ENCODE measurements around the gene BTBD6. TPM values are rescaled to one million over a fixed set of nuclear protein-coding genes. Genes with fewer than 3 reads are reported as not detected.

BTBD6 gene
- 10 to 100 TPM; 18.8 to 29.3 (median 26.3) TPM for total RNA-seq

- Histone ChIP-seq H3K27ac (peak within 1 kb of the TSS; percentile 64 to 74), H3K4me3 (peak within 1 kb of the TSS; percentile 41 to 72 (median 52)), H3K4me1 (replicated peaks in 1 of 2) (peaks cover 15 to 17% of the 10 kb centered on the region in 2 donors)
- WGBS, 10 experiments: 0 to 4% (median 0%) methylated on average over 4 to 6 of the region's 130 CpGs; no CpG with 5 or more reads in 7 of the 10 experiments
- in situ Hi-C loops (cut with MboI; ENCODE audit: low pct_unique_long_range_greater_than_20kb in 2 of 9, low sequenced_read_pairs in 9 of 9, unreplicated experiment in 9 of 9): no loop called here
- ATAC-seq (replicated peaks in 6 of 8): peak; percentile 87 to 95 (median 90)
Observed at GRCh38 chr14:105248368-105249181, at the start of gene BTBD6. BTBD6 (plus strand) TSS chr14:105248533; CDS start chr14:105248712, 179 bp downstream.

GRCh38 chr14:105198588-105198987, 49.7 kb upstream of the BTBD6 start:
- H3K4me1 ChIP-seq (replicated peaks in 1 of 2): peaks cover 50 to 68% of the 10 kb centered on the region in 2 donors
- no peak for ATAC-seq (replicated peaks in 6 of 8)
- in situ Hi-C loops (cut with MboI; ENCODE audit: low pct_unique_long_range_greater_than_20kb in 2 of 9, low sequenced_read_pairs in 9 of 9, unreplicated experiment in 9 of 9): loop anchor here in 1 of 9 experiments (25.0 kb wide), 1 partner anchor 111 kb away; no protein-coding TSS in a partner anchor

GRCh38 chr14:105199093-105199492, 49.2 kb upstream of the BTBD6 start:
- peaks cover 51 to 66% of the 10 kb centered on the region in 2 donors for H3K4me1 ChIP-seq (replicated peaks in 1 of 2)
- 79 to 83% methylated on average over 3 to 4 of the region's 18 CpGs; no CpG with 5 or more reads in 8 of the 10 experiments for WGBS, 10 experiments
- in situ Hi-C loops (cut with MboI; ENCODE audit: low pct_unique_long_range_greater_than_20kb in 2 of 9, low sequenced_read_pairs in 9 of 9, unreplicated experiment in 9 of 9): loop anchor here in 1 of 9 experiments (25.0 kb wide), 1 partner anchor 112 kb away; no protein-coding TSS in a partner anchor
- no peak overlapping the region for H3K4me3 ChIP-seq
- H3K27ac ChIP-seq: no peak overlapping the region
- ATAC-seq (replicated peaks in 6 of 8): no peak

More at GRCh38 chr14:105198588-105198987, 49.7 kb upstream of the BTBD6 start:
- H3K27ac ChIP-seq: no peak overlapping the region
- WGBS, 10 experiments: 80 to 100% methylated on average over 1 of the region's 4 CpGs; no CpG with 5 or more reads in 8 of the 10 experiments
- H3K4me3 ChIP-seq: no peak overlapping the region

- Histone ChIP-seq H3K4me1 (replicated peaks in 1 of 2) (peaks cover 51 to 57% of the 10 kb centered on the region in 2 donors), H3K4me3 (no peak overlapping the region), H3K27ac (no peak overlapping the region)
- in situ Hi-C loops (cut with MboI; ENCODE audit: low pct_unique_long_range_greater_than_20kb in 2 of 9, low sequenced_read_pairs in 9 of 9, unreplicated experiment in 9 of 9): loop anchor here in 1 of 9 experiments (25.0 kb wide), 1 partner anchor 162 kb away; no protein-coding TSS in a partner anchor
- ATAC-seq (replicated peaks in 6 of 8): no peak
- WGBS, 10 experiments: 60 to 96% methylated on average over 1 to 3 of the region's 10 CpGs; no CpG with 5 or more reads in 8 of the 10 experiments
Observed at GRCh38 chr14:105200074-105200473, 48.3 kb upstream of the BTBD6 start.

- 80 to 82% methylated on average over 3 to 6 of the region's 16 CpGs; no CpG with 5 or more reads in 8 of the 10 experiments for WGBS, 10 experiments
- no peak for ATAC-seq (replicated peaks in 6 of 8)
- Histone ChIP-seq H3K27ac (no peak overlapping the region), H3K4me1 (replicated peaks in 1 of 2) (peaks cover 47 to 57% of the 10 kb centered on the region in 2 donors), H3K4me3 (no peak overlapping the region)
- in situ Hi-C loops (cut with MboI; ENCODE audit: low pct_unique_long_range_greater_than_20kb in 2 of 9, low sequenced_read_pairs in 9 of 9, unreplicated experiment in 9 of 9): loop anchor here in 1 of 9 experiments (25.0 kb wide), 1 partner anchor 162 kb away; no protein-coding TSS in a partner anchor
Observed at GRCh38 chr14:105200641-105201040, 47.7 kb upstream of the BTBD6 start.

- Histone ChIP-seq H3K4me1 (replicated peaks in 1 of 2) (peaks cover 40 to 53% of the 10 kb centered on the region in 2 donors), H3K4me3 (no peak overlapping the region), H3K27ac (no peak overlapping the region)
- in situ Hi-C loops (cut with MboI; ENCODE audit: low pct_unique_long_range_greater_than_20kb in 2 of 9, low sequenced_read_pairs in 9 of 9, unreplicated experiment in 9 of 9): loop anchor here in 1 of 9 experiments (25.0 kb wide), 1 partner anchor 161 kb away; no protein-coding TSS in a partner anchor
- WGBS, 10 experiments: 73 to 100% (median 73%) methylated on average over 2 to 3 of the region's 28 CpGs; no CpG with 5 or more reads in 7 of the 10 experiments
- no peak for ATAC-seq (replicated peaks in 6 of 8)
Observed at GRCh38 chr14:105201156-105201924, 47.0 kb upstream of the BTBD6 start.

- WGBS, 10 experiments: 30 to 93% (median 88%) methylated on average over 2 to 6 of the region's 20 CpGs; no CpG with 5 or more reads in 6 of the 10 experiments
- peak in 2 of 8 experiments; percentile 3 to 5 for ATAC-seq (replicated peaks in 6 of 8)
- in situ Hi-C loops (cut with MboI; ENCODE audit: low pct_unique_long_range_greater_than_20kb in 2 of 9, low sequenced_read_pairs in 9 of 9, unreplicated experiment in 9 of 9): loop anchor here in 1 of 9 experiments (25.0 kb wide), 1 partner anchor 160 kb away; no protein-coding TSS in a partner anchor
- H3K4me3 ChIP-seq: no peak overlapping the region
- no peak overlapping the region for H3K27ac ChIP-seq
- H3K4me1 ChIP-seq (replicated peaks in 1 of 2): peaks cover 33 to 46% of the 10 kb centered on the region in 2 donors
Observed at GRCh38 chr14:105201925-105202513, 46.3 kb upstream of the BTBD6 start.

GRCh38 chr14:105203057-105203531, 45.2 kb upstream of the BTBD6 start:
- Histone ChIP-seq H3K4me3 (no peak overlapping the region), H3K4me1 (replicated peaks in 1 of 2) (peaks cover 26 to 39% of the 10 kb centered on the region in 2 donors), H3K27ac (peak overlapping the region in 1 of 2 donors; percentile 14)
- 0 to 25% methylated on average over 4 to 8 of the region's 18 CpGs; no CpG with 5 or more reads in 8 of the 10 experiments for WGBS, 10 experiments
- in situ Hi-C loops (cut with MboI; ENCODE audit: low pct_unique_long_range_greater_than_20kb in 2 of 9, low sequenced_read_pairs in 9 of 9, unreplicated experiment in 9 of 9): loop anchor here in 1 of 9 experiments (25.0 kb wide), 1 partner anchor 159 kb away; no protein-coding TSS in a partner anchor
- ATAC-seq (replicated peaks in 6 of 8): peak; percentile 63 to 84 (median 82)

GRCh38 chr14:105203701-105204100, 44.6 kb upstream of the BTBD6 start:
- 80% methylated on average over 1 of the region's 6 CpGs; no CpG with 5 or more reads in 9 of the 10 experiments for WGBS, 10 experiments
- in situ Hi-C loops (cut with MboI; ENCODE audit: low pct_unique_long_range_greater_than_20kb in 2 of 9, low sequenced_read_pairs in 9 of 9, unreplicated experiment in 9 of 9): loop anchor here in 1 of 9 experiments (25.0 kb wide), 1 partner anchor 159 kb away; no protein-coding TSS in a partner anchor
- H3K4me1 ChIP-seq (replicated peaks in 1 of 2): peaks cover 26 to 39% of the 10 kb centered on the region in 2 donors
- peak overlapping the region in 1 of 2 donors; percentile 38 for H3K27ac ChIP-seq
- no peak overlapping the region for H3K4me3 ChIP-seq
- ATAC-seq (replicated peaks in 6 of 8): peak in 1 of 8 experiments; percentile 1

- peaks cover 26 to 39% of the 10 kb centered on the region in 2 donors for H3K4me1 ChIP-seq (replicated peaks in 1 of 2)
- H3K4me3 ChIP-seq: no peak overlapping the region
- ATAC-seq (replicated peaks in 6 of 8): peak in 3 of 8 experiments; percentile 8 to 19 (median 17)
- in situ Hi-C loops (cut with MboI; ENCODE audit: low pct_unique_long_range_greater_than_20kb in 2 of 9, low sequenced_read_pairs in 9 of 9, unreplicated experiment in 9 of 9): loop anchor here in 1 of 9 experiments (25.0 kb wide), 1 partner anchor 158 kb away; no protein-coding TSS in a partner anchor
- H3K27ac ChIP-seq: no peak overlapping the region
- 43 to 100% (median 70%) methylated on average over 1 to 3 of the region's 24 CpGs; no CpG with 5 or more reads in 4 of the 10 experiments for WGBS, 10 experiments
Observed at GRCh38 chr14:105204206-105204930, 44.0 kb upstream of the BTBD6 start.

GRCh38 chr14:105204931-105205672, 43.2 kb upstream of the BTBD6 start:
- ATAC-seq (replicated peaks in 6 of 8): peak in 1 of 8 experiments; percentile 3
- Histone ChIP-seq H3K4me3 (no peak overlapping the region), H3K27ac (no peak overlapping the region), H3K4me1 (replicated peaks in 1 of 2) (peaks cover 26 to 37% of the 10 kb centered on the region in 2 donors)
- in situ Hi-C loops (cut with MboI; ENCODE audit: low pct_unique_long_range_greater_than_20kb in 2 of 9, low sequenced_read_pairs in 9 of 9, unreplicated experiment in 9 of 9): loop anchor here in 1 of 9 experiments (25.0 kb wide), 1 partner anchor 157 kb away; no protein-coding TSS in a partner anchor
- WGBS, 10 experiments: 90 to 100% methylated on average over 1 to 2 of the region's 21 CpGs; no CpG with 5 or more reads in 8 of the 10 experiments

Measured in motor neuron (in vitro differentiated cells).